GM18498 (cell line): Measurements from ENCODE around the gene PTGER1.
A peak's percentile ranks its signal among the peaks of the same experiment; 100 is the strongest.

Experiments used
- ATAC-seq: cut with Tn5 transposase; IDR thresholded peaks from one replicate; pipeline ENCODE4 v1.9.1; 2021; ENCODE audit warnings: mild to moderate bottlenecking, moderate library complexity; ENCODE audit not compliant: unreplicated experiment

The PTGER1 gene

DNA sequence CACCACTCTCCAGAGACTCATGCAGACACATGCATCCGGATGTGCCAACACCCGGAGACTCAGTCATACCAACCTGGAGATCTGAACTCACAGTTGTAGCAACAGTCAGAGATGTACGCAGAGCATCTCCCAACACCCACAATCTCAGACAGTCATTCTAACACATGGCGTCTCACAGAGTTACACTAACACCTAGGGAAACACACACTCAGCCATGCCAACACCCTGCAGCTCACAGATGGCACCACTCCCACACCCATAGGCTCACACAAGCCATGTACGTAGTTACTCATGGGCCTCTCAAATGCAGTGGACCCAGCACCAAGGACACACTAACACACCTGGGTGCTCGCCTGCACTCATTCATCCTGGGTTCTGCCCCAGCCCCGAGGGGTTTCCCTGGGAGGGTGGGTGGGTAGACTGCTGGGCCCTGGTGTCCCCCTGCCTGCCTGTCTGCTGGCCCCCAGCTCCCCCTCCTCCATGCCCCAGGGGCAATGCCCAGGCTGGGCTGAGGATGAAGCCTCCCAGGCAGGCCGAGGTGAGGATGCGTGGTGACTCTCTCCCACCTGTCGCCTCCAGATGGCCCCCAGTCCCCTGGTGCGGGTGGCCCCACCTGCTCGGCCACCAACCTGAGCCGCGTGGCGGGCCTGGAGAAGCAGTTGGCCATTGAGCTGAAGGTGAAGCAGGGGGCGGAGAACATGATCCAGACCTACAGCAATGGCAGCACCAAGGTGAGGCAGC lies 32.1 kb downstream of the PTGER1 start:
- ATAC-seq: no peak

DNA sequence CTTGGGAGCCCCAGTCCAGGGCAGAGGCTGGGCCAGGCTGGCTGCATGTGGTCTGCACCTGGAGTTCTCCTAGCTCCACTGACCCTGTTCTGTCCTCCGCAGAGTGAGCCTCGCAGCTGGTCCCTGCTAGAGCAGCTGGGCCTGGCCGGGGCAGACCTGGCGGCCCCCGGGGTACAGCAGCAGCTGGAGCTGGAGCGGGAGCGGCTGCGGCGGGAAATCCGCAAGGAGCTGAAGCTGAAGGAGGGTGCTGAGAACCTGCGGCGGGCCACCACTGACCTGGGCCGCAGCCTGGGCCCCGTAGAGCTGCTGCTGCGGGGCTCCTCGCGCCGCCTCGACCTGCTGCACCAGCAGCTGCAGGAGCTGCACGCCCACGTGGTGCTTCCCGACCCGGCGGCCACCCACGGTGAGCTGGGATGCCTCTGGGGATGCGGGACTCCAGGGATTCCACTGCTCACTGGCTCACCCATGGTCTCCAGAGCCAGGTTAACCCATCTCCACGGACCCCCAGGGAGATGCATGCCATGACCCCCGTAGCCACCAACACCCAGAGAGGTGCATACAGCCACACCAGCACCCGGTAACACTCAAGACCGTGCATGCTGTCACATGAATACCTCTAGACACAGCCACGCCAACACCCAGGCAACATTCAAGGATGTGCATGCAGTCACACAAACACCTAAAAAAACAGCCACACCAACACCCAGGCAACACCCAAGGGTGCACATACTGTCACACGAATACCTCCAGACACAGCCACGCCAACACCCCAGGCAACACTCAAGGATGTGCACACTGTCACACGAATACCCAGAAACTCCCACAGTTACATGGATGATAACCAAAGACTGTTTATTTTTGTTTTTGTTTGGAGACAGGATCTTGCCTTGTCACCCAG lies 33.9 kb downstream of the PTGER1 start:
- no peak for ATAC-seq

DNA sequence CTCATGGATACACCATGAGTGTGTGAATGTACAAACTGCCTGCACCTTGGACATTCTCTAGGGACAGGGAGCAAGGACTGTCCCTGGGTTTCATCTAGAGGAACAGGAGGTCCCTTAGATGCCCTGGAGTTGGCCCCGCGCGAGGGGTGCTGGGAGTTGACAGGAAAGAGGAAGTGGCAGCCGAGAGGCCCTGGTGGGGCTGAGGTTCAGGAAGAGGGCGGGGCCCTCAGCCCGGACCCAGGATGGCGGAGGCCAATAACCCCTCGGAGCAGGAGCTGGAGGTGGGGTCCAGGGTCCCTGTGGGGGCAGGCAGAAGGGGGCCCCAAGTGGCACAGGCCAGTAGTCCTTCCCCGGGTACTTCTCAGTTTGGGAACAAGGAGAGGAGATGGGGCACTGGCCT lies 35.1 kb downstream of the PTGER1 start:
- ATAC-seq: peak; percentile 85

DNA sequence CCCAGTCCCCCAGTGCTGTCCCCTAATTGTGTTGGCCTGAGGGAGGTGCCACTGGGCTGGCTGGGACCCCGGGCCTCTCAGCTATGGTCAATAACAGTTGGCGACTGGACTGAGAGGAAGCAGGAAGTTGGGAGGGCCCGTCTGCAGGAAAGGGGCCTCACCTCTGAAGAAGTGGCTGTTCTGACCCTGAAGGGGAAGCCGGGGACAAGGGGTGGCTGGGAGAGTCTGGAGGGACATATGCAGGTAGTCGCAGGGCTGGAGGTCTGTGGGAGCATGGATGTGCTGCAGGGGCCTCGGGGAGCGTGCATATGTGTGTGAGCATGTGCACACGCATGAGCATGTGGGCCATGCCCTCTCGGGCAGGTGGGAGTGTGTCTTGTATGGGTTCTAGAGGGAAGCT lies 36.1 kb downstream of the PTGER1 start:
- no peak for ATAC-seq

DNA sequence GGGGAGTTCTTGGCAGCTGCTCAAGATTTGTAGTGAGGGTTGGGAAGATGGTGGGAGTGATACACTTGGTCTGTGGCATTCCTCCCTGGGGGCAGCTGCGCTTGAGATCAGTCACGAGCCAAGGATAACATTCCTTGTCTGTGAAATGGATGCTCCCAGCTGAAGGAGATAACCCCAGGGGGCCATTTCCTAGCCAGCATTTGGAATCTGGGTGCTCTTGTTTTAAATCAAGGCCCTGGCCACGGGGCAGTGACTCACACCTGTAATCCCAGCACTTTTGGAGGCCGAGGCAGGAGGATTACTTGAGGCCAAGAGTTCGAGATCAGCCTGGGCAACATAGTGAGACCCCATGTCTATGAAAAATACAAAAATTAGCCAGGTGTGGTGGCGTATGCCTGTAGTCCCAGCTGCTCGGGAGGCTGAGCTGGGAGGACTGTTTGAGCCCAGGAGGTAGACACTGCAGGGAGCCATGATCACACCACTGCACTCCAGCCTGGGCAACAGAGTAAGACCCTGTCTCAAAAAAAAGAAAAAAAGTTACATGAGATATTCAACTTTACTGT lies 37.5 kb downstream of the PTGER1 start:
- no peak for ATAC-seq

DNA sequence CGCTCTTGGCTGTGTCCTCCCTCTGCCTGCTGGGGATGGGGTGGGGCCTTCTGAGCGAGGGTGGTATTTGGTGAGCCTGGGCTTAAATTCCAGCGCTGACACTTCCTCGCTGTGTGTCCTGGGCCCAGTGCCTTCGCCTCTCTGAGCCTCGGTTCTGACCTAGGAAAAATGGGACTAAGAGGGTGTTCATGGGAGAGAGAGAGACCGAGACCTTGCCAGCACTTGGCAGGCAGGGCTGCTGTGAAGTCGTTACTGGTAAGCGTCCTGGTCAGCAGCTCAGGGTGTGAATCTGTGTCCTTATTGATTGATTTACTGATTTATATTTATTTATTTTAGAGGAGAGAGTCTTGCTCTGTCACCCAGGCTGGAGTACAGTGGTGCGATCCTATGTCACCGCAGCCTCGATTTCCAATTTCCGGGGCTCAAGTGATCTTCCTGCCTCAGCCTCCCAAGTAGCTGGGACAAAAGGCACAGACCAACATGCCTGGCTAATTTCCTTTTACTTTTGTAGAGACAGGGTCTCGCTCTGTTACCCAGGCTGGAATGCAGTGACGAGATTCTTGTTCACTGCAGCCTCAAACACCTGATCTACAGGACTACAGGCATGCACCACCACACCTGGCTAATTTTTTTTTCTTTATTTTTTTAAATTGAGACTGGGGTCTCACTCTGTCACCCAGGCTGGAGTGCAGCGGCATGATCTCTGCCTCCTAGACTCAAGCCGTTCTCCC lies 39.7 kb downstream of the PTGER1 start:
- no peak for ATAC-seq

DNA sequence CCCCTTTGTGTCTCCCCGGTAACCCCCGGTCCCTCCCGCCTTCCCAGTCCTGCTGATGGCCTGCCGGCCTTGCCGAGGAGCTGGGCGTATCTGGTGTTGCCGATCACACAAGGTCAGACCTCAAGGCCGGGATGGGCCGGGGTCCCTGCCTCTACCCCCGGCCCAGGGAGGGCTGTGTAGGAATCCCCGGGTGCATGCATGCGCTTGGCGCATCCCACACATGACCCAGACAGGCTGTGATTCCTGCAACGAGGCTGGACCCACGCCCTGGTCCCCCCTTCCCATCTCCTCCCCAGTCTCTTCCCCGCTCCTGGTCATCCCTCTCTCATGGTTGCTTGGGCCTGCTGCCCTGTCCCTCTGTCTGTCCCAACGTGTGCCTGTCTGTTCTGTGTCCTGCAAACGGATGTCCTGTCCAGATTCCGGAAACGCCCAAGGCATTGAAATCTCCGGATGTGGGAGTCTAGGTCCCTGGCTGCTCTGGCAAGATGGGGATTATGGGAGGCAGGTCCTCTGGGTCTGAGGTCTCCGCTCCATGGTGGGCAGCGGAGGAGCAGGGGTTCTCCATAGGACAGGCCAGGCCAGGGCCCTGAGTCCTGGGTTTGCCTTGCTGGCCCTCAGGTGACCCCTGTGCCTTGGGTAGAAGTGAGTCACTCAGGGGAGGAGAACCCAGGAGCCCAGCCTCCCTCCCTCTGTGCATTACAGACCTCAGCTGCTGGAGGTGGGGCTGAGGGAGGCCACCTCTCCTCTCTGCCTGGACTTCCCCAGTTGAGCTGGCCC lies 40.4 kb downstream of the PTGER1 start:
- ATAC-seq: no peak

DNA sequence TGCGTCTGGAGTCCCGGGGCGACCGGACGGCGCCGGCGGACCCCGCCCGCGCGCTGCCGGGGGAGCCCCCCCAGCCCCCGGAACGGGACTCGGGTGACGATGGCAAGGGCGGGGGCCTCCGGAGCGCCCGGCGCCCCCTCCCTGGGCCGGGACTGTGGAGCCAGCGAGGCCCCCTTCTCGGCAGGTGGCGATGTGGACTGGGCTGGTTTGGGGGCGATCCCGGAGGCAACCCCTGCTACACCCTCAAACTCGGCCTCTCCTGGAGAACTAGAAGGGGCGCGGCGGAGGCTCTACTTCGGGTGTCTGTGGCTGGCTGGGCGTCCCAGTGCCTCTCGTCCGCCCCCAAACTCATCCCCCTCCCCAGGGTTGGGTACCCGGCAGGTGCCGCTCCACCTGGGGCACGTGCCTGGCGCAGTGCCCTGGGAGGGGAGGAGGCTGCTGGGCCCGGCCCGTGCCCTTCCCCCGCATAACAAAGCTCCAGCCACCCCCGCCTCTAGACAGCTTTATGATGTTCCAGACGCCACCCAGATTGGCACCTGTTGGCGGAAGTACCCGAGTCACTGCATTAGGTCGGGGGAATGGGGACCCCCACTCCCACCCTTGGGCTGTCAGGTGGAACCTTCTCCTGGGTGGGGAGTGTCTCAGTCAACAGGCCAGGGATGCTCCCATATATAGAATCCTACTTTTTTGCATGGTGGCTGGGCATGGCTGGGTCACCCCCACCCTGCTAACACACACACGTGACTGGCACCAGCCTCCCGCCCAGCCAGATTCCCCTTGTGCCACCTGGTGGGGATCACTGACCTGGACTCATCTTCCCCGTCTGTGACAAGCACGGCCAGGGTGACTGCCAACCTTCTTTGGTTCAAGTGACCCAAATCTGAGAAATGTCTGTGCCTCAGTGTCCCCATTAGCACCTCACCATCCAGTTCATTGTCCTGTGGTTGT lies 41.3 kb downstream of the PTGER1 start:
- ATAC-seq: peak; percentile 17

DNA sequence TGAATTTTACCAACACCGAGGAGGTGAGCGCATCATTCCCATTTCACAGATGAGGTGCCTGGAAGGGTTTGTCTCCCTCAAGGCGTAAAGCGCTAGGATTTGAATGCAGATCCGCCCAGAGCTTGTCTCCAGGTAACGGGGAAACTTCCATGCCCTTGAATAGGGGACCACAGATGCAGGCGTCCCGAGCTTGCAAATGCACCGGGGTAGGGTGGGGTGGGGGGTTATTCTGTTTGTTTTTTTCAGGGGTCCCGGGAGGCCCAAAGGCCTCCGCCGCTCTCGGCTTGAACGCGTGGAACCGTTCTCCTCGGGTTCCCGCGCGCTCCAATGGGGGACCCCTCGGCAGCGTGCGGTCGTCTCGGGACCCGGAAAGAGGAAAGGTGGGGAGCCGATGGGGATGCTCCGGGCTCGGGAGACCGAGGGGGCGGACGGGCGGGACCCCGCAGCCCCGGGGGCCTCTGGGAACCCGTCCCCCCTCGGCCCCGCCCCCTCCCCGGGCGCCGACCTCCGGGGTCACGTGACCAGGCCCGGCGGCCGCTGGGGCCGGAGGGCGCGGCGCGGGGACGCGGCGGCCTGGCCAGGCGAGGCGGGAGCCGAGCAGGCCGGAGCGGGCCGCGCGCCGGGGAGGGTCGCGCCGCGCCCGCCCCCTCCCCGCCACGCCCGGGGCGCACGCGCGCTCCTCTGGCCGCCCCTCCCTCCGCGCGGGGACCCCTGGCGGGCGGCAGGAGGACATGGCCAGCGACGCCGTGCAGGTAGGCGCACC lies 42.2 kb downstream of the PTGER1 start, which contains the start of gene PKN1:
PKN1 (plus strand) TSS at position 516 of the 763 bp plus-strand sequence; CDS start at position 732, 216 bp downstream.
- peak; percentile 67 for ATAC-seq

DNA sequence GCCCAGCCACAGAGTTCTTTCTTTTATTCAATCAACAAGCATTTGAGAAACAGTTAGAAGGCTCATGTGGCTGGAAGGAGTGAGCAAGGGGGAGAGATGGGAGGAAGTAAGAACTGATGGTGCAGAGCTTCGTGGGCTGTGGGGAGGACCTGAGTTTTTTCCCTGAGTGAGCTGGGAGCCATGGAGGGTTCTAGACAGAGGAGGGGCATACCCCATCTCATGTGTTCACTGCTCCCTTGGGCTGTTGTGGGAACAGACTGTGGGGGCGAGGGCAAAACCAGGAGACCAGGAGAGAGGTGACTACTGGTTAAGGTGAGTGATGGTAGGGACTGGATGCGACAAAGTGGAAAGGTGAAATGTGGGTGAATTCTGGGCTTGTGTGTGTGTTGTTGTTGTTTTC lies 44.4 kb downstream of the PTGER1 start:
- no peak for ATAC-seq

DNA sequence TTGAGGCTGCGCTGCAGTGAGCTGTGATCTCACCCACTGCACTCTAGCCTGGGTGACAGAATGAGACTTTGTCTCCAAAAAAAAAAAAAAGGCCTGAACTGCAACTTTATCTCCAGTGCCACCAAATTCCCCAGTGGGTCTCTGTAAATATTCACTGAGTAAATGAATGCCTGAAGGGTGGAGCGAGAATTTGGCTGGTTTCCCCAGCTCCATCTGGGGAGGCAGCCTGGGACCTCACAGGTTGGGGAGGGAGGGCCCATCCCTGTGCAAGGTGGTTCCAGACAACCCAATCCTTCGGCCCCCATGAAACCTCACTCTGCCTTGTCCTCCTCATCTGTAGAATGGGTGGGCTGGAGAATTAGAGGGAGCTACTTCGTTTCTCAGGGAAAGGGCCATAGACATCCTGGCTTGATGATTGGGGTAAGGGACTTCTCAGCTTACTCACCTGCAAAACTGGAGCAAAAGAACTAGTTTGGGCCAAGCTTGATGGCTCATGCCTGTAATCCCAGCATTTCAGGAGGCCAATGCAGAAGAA lies 46.2 kb downstream of the PTGER1 start:
- ATAC-seq: no peak

DNA sequence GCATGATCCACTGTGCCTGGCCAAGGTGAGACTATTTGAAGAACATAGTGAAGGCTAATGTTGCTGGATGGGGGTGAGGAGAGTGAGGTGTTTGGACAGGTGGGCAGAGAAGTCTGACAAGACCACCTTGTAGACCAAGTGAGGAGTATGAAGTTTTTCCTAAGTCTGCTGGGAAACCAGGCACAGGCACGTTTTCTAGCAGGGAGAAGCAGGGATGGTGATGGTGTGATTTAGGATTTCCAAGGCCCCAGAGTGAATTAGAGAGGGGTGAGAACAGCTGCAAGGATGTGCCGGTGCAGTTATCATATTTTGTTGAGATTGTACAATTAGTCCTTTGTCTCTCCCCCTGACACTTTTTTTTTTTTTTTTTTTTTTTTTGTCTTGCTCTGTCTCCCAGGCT lies 47.7 kb downstream of the PTGER1 start:
- ATAC-seq: no peak

DNA sequence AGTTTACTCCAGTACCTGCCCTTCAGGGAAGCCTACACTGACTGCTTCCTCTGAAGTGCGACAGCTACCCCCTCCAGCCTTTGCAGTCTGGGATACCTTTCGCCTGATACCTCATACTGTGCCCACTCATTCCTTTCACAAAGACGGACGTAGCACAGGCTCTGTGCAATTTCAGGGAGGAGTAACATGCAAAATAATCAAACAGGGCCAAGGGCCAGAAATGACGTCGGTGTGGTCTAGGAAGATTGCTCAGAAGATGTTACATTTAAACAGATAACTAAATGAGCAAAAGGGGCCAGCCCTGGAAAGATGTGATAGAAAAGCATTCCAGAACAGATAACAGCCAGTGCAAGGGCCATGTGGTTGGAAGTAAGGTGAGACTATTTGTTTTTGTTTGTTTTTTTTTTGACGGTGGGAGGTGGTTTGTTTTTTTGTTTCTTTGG lies 49.4 kb downstream of the PTGER1 start:
- ATAC-seq: no peak
